ENCODE results near the gene PRKAG2.
"Not testable (repeated sequence)": the region's sequence is repeated elsewhere in the genome, so short reads cannot be mapped to it uniquely, and the experiment has no call there.

PRKAG2 gene

DNA sequence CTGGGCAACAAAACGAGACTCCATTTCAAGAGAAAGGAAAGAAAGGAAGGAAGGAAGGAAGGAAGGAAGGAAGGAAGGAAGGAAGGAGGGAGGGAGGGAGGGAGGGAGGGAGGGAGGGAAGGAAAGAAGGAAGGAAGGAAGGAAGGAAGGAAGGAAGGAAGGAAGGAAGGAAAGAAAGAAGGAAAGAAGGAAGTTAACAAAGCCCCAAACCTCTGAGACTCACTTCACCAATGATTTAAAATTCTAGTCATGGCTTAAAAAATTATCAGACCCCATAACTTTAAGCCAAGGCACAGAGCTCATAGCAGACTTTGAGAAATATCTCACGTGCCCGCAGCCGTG is 94.7 kb downstream of the PRKAG2 start:
- DNase-seq: not testable (repeated sequence)

GRCh38 chr7:151781161-151781845 is 95.6 kb downstream of the PRKAG2 start:
- DNase-seq: no peak

- no peak for DNase-seq
Measured at GRCh38 chr7:151780631-151781030, 96.3 kb downstream of the PRKAG2 start.

DNA sequence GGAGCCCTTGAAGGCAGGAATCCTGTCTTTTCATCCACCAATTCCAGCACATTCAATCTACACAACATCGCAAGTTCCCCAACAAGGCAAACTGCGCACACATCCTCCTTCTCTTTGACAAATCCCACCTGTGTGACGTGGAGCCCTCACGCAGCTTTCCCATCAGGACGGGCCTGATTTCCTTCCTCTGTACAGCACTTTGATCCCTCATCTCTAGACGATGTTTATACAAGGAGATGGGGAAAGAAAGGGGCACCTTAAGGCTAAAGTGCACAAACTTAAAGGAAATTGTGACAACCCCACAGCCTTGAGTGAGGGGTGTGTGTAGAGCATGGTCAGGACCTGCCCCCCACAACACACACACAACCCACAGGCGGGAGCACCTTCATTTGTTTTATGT is 97.2 kb downstream of the PRKAG2 start:
- DNase-seq: no peak

- no peak for DNase-seq
Measured at GRCh38 chr7:151779255-151779654, 97.7 kb downstream of the PRKAG2 start.

- no peak for DNase-seq
Measured at GRCh38 chr7:151777908-151778670, 98.8 kb downstream of the PRKAG2 start.

GRCh38 chr7:151777495-151777880 is 99.4 kb downstream of the PRKAG2 start:
- DNase-seq: no peak

DNA sequence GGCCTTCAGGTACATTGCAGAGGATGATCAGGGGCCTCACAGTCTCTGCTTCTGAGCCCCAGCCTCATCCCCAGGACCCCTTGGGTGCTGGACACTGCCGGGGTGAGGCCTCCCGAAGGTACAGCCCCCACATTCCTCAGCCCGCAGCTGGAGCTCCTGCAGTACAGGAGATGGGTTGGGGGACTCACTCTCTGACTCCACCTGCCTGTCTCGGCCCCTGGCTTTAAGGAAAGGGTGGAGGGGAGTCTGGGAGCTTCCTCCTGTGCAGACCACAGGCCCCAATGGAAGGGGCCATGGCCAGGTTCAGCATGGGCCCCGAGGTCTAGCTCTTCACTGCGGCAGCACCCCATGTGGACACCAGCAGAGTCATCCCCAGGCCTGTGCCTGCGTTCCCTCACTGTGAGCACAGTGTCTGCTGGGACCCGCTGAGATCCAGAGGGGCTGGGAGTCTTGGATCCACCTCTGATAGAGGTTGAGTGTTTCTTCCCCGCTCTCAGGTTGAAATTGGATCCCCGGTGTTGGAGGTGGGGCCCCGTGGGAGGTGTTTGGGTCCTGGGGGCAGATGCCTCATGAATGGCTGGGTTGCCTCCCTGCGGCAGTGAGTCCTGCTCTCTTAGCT is 99.9 kb downstream of the PRKAG2 start:
- no peak for DNase-seq

- no peak for DNase-seq
Measured at GRCh38 chr7:151776446-151776845, 100.5 kb downstream of the PRKAG2 start.

DNA sequence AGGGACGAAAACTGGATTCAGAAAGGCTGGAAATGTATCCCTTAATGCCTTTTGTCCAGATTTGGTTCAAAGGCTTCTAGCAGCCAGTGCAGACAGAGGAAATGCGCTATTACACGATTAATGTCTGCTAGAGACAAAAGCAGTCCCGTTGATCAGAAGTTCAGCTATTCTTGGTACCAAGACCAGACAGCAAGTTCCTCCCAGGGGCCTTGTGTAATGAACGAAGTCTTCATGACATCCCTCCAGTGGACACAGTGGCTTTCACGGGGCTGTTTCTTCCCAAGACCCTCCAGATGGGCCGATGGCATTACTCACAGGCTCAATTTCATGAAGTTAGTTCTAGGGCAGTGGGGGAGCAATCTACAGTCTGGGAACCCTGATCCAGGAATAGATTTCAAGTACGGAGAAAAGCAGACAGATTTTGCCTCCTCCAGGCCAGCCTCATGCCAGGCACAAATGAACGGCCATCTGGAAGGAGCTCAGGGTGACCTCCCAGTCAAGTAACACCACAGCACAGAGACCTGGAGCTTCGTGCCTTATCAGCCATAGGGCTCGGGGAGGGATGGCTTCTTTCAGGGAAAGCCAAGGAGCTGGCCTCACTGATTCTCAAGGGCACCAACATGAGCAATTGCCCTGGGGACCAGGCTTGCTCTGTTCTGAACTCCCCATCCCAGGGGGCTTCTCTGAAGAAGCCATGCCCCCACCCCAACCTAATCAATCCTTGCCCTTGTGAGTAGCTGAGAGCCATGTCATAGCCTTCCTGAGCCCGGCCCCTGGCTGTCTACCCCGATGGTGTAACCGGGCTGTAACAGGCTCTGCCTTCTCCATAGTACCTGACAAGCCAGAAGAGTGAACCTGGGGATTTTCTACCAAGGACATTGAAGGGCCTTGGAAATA is 101.1 kb downstream of the PRKAG2 start:
- DNase-seq: no peak

DNA sequence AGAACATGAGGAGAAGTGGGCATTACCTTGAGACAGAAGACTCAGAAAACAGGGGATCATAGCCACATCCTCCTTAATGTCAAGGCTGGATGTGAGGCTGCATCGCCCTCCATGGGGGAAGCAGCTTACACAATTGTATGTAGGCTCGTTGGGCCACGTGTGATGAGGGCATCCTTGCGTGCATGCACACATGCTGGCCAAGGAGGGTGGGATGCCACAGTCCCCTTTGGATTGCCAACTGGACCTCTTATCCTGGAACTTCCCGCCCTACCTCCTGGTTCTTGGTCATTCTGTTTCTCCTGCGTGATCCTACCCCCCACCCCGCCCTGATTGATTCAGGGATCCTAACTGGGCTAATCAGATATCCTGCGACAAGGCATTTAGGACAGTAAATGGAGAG is 102.0 kb downstream of the PRKAG2 start:
- no peak for DNase-seq

- no peak for DNase-seq
Measured at GRCh38 chr7:151773797-151774196, 103.1 kb downstream of the PRKAG2 start.

DNA sequence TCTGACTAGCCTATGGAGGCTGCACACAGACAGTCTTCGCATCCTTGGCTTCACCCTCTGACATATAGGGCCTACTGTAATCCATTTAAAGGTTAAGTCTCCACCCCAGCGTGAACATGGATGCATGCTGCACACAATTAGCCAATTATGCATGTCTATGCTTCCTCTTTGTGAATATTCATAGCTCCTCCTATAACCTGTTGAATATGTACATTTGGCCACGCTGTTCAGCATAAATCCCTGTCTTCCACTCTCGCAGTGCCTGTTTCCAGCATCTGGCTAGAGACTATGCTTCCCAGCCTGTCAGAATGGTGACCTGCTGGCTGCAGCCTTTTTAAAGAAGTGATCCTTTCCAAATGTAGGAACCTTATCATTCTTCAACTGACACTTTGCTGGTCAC is 106.7 kb downstream of the PRKAG2 start:
- DNase-seq: no peak

DNA sequence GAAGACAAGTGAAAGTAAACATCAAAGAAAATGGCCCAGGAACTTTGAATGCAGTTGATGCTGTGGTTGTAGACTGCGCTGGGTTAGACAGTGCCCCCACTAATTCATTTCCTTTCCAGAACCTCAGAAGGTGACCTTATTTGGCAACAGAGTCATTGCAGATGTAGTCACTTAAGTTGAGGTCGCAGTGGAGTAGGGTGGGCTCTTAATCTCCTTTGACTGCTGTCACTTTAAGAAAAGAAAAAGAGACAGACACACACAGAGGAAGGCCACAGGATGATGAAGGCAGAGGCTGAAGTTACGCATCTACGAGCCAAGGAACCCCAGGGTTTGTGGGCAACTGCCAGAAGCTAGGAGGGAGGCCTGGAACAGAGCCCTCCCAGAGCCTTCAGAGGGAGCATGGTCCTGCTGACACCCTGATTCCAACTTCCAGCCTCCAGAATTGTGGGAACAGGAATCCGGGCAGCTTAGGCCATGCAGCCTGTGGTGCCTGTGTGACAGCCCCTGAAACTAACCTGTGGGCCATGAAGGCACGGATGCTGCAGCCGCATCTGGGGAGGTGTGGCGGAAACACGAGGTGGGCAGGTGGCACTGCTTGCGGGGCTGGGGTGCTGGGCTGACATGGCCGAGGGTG is 107.6 kb downstream of the PRKAG2 start:
- no peak for DNase-seq

DNA sequence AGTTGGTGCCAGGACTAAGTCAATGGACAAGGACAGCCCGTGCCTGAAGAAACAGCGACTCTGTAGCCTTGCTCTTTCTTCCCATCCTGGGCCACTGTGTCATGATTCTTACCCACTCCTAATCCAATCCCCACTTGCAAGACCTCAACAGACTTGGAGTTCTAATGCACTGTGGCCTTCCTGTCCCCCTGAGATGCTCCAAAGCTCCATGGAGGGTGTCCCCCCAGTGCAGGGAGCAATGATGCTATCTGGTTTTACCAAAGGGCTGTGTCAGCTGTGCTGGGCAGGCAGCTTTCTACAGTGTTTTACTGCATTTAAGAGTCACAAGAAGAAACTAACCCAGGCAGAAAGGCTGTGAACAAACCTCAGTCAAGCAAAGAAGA is 108.1 kb downstream of the PRKAG2 start:
- no peak for DNase-seq

DNA sequence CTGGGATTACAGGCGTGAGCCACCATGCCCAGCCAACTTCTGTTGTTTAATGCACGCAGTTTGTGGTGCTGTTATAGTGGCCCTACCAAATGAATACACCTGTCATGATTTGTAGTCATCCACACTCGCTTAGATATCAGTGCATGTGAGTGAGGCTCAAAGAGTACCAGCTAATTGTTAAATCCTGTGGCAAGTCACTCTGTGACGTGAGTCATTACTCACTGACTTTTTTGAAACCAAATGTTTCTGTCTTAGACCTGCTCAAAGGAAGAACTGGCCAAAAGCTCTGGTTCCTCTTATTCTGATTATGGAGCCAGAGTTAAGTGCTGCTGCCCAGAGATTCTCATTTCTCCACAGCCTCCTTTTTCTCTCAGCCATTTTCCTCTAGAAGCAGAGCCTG is 109.4 kb downstream of the PRKAG2 start:
- DNase-seq: no peak

DNA sequence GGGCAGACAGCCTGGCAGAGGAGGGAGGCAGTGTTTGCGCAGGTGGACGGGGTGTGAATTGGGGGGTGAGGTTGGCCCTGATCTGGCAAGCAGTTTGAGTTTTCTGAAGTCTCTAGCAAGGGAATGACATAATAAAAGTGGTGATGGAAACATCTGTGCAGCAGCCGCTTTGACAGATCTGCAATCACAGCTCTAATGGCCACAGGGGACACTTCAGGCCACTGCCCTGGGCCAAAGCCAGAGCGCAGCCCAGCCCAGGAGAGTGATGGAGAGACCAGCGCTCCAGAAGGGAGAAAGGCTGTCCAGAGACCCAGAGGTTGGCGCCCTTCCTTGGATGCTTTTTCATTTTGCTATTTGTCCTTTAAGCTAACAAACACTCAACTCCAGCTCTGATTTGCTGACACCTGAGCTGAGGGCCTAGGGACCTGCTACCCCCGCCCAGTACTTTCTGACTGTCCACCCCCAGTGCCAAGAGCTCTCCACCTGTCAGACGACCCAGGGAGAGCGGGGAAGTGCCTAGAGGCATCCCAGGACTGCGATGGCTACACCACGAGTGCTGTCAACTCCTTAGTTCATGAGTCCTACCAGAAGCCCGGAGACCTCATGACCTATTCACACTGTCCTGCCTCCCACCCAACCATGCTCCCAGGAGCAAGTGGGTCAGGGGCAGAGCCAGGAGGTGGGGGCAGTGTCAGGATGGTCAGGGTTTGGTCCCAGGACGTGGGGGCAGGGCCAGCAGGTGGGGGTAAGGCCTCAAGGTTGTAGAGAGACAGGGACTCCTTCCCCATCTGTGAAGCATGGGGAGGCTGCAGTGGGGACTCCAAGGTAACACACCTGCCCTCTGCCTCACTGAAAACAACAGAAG is 112.6 kb downstream of the PRKAG2 start:
- DNase-seq: no peak

- no peak for DNase-seq
Measured at GRCh38 chr7:151763420-151763984, 113.4 kb downstream of the PRKAG2 start.

- no peak for DNase-seq
Measured at GRCh38 chr7:151762583-151763245, 114.2 kb downstream of the PRKAG2 start.

DNA sequence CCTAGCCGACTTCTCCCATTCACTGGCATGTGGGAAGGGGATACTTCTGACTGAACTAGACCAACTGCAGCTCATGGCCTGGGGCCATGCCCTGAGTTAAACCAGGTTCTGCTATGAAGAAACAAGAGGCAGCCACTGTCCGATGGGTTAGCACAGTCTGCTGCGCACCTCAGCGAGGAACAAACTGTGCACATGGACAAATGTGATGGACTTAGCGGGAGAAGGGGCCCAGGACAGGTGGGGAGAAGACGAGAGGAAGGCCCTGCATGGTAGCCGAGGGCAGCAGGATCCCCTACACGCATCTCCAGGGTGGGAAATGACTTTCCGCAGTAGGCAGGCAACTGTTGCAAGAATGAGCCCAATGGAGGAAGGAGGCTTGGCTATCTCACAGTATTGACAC is 115.0 kb downstream of the PRKAG2 start:
- DNase-seq: no peak

- no peak for DNase-seq
Measured at GRCh38 chr7:151761231-151761630, 115.7 kb downstream of the PRKAG2 start.

All from eye (tissue), 1 donor.